PC-9 (cell line): Measurements from ENCODE around the gene USP10. TPM values are rescaled to one million over a fixed set of nuclear protein-coding genes. Genes with fewer than 3 reads are reported as not detected.

Source experiments
- BruUV-seq: library from RNA; stranded (reverse); fragments of 400-500 nt; replicated peaks from 2 replicates; lab custom pipeline; 2021; lab: Mats Ljungman, UMichigan
- CTCF ChIA-PET: fragments of 300-600 bp; sonication (Branson Sonifier 250); formaldehyde crosslinking; loops from one replicate; lab custom pipeline; 2022; ENCODE audit warnings: antibody characterized with exemption; lab: Charles Lee
- POLR2A ChIA-PET: fragments of 300-600 bp; sonication (Branson Sonifier 250); formaldehyde crosslinking; loops from one replicate; lab custom pipeline; 2022; ENCODE audit warnings: antibody characterized with exemption; ENCODE audit not compliant: unreplicated experiment; lab: Charles Lee
- DNase-seq, 2 experiments: peaks; one replicate each; pipeline versions ENCODE4 v3.0.0 to v3.0.0-alpha.2; 2015 to 2022; ENCODE audit warnings: mixed read lengths in 1 of 2
- H2AFZ ChIP-seq: fragments of 200-600 bp; sonication (generic); 2 replicates; pipeline ENCODE4 v1.8.1; 2017; ENCODE audit warnings: antibody characterized with exemption
- H3F3A ChIP-seq: fragments of 200-600 bp; sonication (generic); 2 replicates; pipeline ENCODE4 v1.8.1; 2017; ENCODE audit warnings: antibody characterized with exemption, mild to moderate bottlenecking, low read depth; ENCODE audit not compliant: insufficient read depth
- H3K27ac ChIP-seq: fragments of 200-600 bp; sonication (generic); 2 replicates; pipeline ENCODE4 v1.6.1; 2016; ENCODE audit warnings: mixed run types
- H3K27me3 ChIP-seq: fragments of 200-600 bp; sonication (generic); 2 replicates; pipeline ENCODE4 v1.6.1; 2016; ENCODE audit warnings: low read depth, mixed run types; ENCODE audit not compliant: insufficient read depth
- H3K36me3 ChIP-seq: fragments of 200-600 bp; sonication (generic); 2 replicates; pipeline ENCODE4 v1.6.1; 2016; ENCODE audit warnings: low read depth, mixed run types
- H3K4me1 ChIP-seq: fragments of 200-600 bp; sonication (generic); replicated peaks from 2 replicates; pipeline ENCODE4 v1.6.1; 2016; ENCODE audit warnings: mixed run types; ENCODE audit not compliant: insufficient read depth
- H3K4me2 ChIP-seq: fragments of 200-600 bp; sonication (generic); 2 replicates; pipeline ENCODE4 v1.6.1; 2017; ENCODE audit warnings: mixed run types
- H3K4me3 ChIP-seq: fragments of 200-600 bp; sonication (generic); 2 replicates; pipeline ENCODE4 v1.6.1; 2016; ENCODE audit warnings: mixed run types
- H3K79me2 ChIP-seq: fragments of 200-600 bp; sonication (generic); 2 replicates; pipeline ENCODE4 v1.6.1; 2017; ENCODE audit warnings: low read depth, mixed run types
- H3K9me2 ChIP-seq: fragments of 200-600 bp; sonication (generic); 2 replicates; pipeline ENCODE4 v1.8.1; 2017; ENCODE audit warnings: mild to moderate bottlenecking; ENCODE audit not compliant: insufficient read depth
- H3K9me3 ChIP-seq: fragments of 200-600 bp; sonication (generic); 2 replicates; pipeline ENCODE4 v1.8.1; 2016; ENCODE audit warnings: low read depth; ENCODE audit not compliant: insufficient read depth
- H4K20me1 ChIP-seq: fragments of 200-600 bp; sonication (generic); 2 replicates; pipeline ENCODE4 v1.8.1; 2017; ENCODE audit not compliant: insufficient read depth
- EZH2 ChIP-seq: fragments of 200-600 bp; sonication (generic); IDR thresholded peaks from 2 replicates; pipeline ENCODE4 v1.8.0; 2017; ENCODE audit warnings: antibody characterized with exemption, low read depth
- intact Hi-C: fragments of 100-400 bp; cut with micrococcal nuclease; formaldehyde crosslinking; loops from one replicate; pipeline ENCODE4 v1.10.0; 2022; ENCODE audit not compliant: unreplicated experiment
- total RNA-seq: library from RNA; stranded (reverse); gene quantifications from 2 replicates; pipeline ENCODE4 v1.2.3, GENCODE V29; 2021
- TF ChIP-seq, protein P1 (sequence below): fragments of 200-600 bp; sonication (generic); conservative IDR thresholded peaks from 2 replicates; pipeline ENCODE4 v1.6.1; 2017; ENCODE audit warnings: mixed run types, antibody characterized with exemption, mild to moderate bottlenecking, moderate library complexity

The USP10 gene
- total RNA-seq, 1 experiment from 2014 or later, result 109 TPM

GRCh38 chr16:84818133-84818532 lies 118.3 kb downstream of the USP10 start:
- Histone ChIP-seq H3K27me3 (no peaks in the 10 kb centered on the region), H3K36me3 (no peaks in the 10 kb centered on the region), H3K79me2 (no peaks in the 10 kb centered on the region), H3K4me3 (no peak overlapping the region), H2AFZ (no peak overlapping the region), H3K4me1 (peaks cover 27% of the 10 kb centered on the region), H4K20me1 (no peaks in the 10 kb centered on the region), H3F3A (peaks cover 15% of the 10 kb centered on the region; the same call in 1 of the 2 replicates), H3K27ac (no peak overlapping the region), H3K9me2 (no peaks in the 10 kb centered on the region), H3K9me3 (no peaks in the 10 kb centered on the region), H3K4me2 (no peak overlapping the region)
- TF ChIP-seq, protein P1, sequence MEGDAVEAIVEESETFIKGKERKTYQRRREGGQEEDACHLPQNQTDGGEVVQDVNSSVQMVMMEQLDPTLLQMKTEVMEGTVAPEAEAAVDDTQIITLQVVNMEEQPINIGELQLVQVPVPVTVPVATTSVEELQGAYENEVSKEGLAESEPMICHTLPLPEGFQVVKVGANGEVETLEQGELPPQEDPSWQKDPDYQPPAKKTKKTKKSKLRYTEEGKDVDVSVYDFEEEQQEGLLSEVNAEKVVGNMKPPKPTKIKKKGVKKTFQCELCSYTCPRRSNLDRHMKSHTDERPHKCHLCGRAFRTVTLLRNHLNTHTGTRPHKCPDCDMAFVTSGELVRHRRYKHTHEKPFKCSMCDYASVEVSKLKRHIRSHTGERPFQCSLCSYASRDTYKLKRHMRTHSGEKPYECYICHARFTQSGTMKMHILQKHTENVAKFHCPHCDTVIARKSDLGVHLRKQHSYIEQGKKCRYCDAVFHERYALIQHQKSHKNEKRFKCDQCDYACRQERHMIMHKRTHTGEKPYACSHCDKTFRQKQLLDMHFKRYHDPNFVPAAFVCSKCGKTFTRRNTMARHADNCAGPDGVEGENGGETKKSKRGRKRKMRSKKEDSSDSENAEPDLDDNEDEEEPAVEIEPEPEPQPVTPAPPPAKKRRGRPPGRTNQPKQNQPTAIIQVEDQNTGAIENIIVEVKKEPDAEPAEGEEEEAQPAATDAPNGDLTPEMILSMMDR, result no peak
- no peak for TF ChIP-seq EZH2
- ChIA-PET POLR2A (no interaction called here), CTCF (interaction anchor here (0.5 kb wide), 1 partner anchor 350 kb away, joined by 3 read pairs; no protein-coding TSS in a partner anchor)
- intact Hi-C loops, result loop anchor here (5.0 kb wide), 1 partner anchor 34 kb away; no protein-coding TSS in a partner anchor
- DNase-seq, result no peak
- no TSS peak for BruUV-seq

GRCh38 chr16:84818989-84819643 lies 119.3 kb downstream of the USP10 start:
- BruUV-seq, result no TSS peak
- no peaks in the 10 kb centered on the region for H3K9me3 ChIP-seq
- intact Hi-C loops, result loop anchor here (1.0 to 5.0 kb wide), 2 partner anchors 33 kb away; no protein-coding TSS in a partner anchor
- peak overlapping the region; percentile 96 for H3K4me2 ChIP-seq
- DNase-seq, result peak; percentile 38 to 88
- H3K4me1 ChIP-seq, result peaks cover 27% of the 10 kb centered on the region
- TF ChIP-seq, protein P1, result no peak
- no peak for TF ChIP-seq EZH2
- POLR2A ChIA-PET, result interaction anchor here (0.6 to 1.1 kb wide), 6 partner anchors 15 to 1969 kb away, joined by 3 to 9 read pairs (median 4); no protein-coding TSS in a partner anchor
- H3K36me3 ChIP-seq, result no peaks in the 10 kb centered on the region
- no peak overlapping the region for H3K27ac ChIP-seq
- CTCF ChIA-PET, result interaction anchor here (0.5 kb wide), 1 partner anchor 351 kb away, joined by 3 read pairs; no protein-coding TSS in a partner anchor
- no peaks in the 10 kb centered on the region for H3K79me2 ChIP-seq
- no peaks in the 10 kb centered on the region for H3K27me3 ChIP-seq
- H2AFZ ChIP-seq, result peak overlapping the region; percentile 67
- peaks cover 15% of the 10 kb centered on the region; the same call in 1 of the 2 replicates for H3F3A ChIP-seq
- H3K9me2 ChIP-seq, result no peaks in the 10 kb centered on the region
- H4K20me1 ChIP-seq, result no peaks in the 10 kb centered on the region
- H3K4me3 ChIP-seq, result peak overlapping the region; percentile 59; the same call in 1 of the 2 replicates

- intact Hi-C loops, result loop anchor here (1.0 to 5.0 kb wide), 2 partner anchors 33 kb away; no protein-coding TSS in a partner anchor
- H2AFZ ChIP-seq, result peak within 1 kb of the TSS; percentile 70
- CTCF ChIA-PET, result interaction anchor here (0.6 kb wide), 1 partner anchor 307 kb away, joined by 3 read pairs; no protein-coding TSS in a partner anchor
- no peak within 1 kb of the TSS for H3K27ac ChIP-seq
- H3K4me1 ChIP-seq, result peaks cover 27% of the 10 kb centered on the region
- H3K36me3 ChIP-seq, result no peaks in the 10 kb centered on the region
- H3F3A ChIP-seq, result peaks cover 15% of the 10 kb centered on the region; the same call in 1 of the 2 replicates
- no peaks in the 10 kb centered on the region for H3K27me3 ChIP-seq
- H4K20me1 ChIP-seq, result no peaks in the 10 kb centered on the region
- H3K4me2 ChIP-seq, result peak within 1 kb of the TSS; percentile 96
- H3K9me2 ChIP-seq, result no peaks in the 10 kb centered on the region
- H3K9me3 ChIP-seq, result no peaks in the 10 kb centered on the region
- POLR2A ChIA-PET, result interaction anchor here (0.6 to 1.1 kb wide), 8 partner anchors 18 to 305 kb away, joined by 3 to 10 read pairs (median 3); no protein-coding TSS in a partner anchor
- DNase-seq, result peak; percentile 85 to 94
- H3K4me3 ChIP-seq, result peak within 1 kb of the TSS; percentile 59
- H3K79me2 ChIP-seq, result no peaks in the 10 kb centered on the region
- BruUV-seq, result no TSS peak
- TF ChIP-seq EZH2, result no peak
- TF ChIP-seq, protein P1, result no peak
Measured at GRCh38 chr16:84819644-84820304, 120.0 kb downstream of the USP10 start, which contains the start of gene CRISPLD2. TSS of gene CRISPLD2 (plus strand) at chr16:84819985. CDS start at chr16:84838496, 18,511 bp downstream.
